ENCODE results near the gene FAM168B. TPM values are rescaled to one million over a fixed set of nuclear protein-coding genes. Genes with fewer than 3 reads are reported as not detected.
A peak's percentile ranks its signal among the peaks of the same experiment; 100 is the strongest.

The FAM168B gene
- polyA plus RNA-seq, 1 experiment, result 84.3 TPM

GRCh38 chr2:131056932-131057287 is 36.4 kb downstream of the FAM168B start:
- peak overlapping the region; percentile 48 for H3K27ac ChIP-seq (ENCODE audit: low read depth, low read length)
- DNase-seq (ENCODE audit: low read depth, low spot score), result no peak
- CTCF ChIA-PET, result no interaction called here
- no peaks in the 10 kb centered on the region for H3K27me3 ChIP-seq (ENCODE audit: control insufficient read depth, insufficient read depth, low read length)
- no peak overlapping the region for H3K4me3 ChIP-seq (ENCODE audit: low read depth, low read length)
- POLR2A ChIA-PET, result interaction anchor here (0.8 kb wide), 1 partner anchor 8 kb away, joined by 3 read pairs; no protein-coding TSS in a partner anchor
- no peaks in the 10 kb centered on the region for H3K9me3 ChIP-seq (ENCODE audit: control insufficient read depth, insufficient read depth, low read length)
- no peak for TF ChIP-seq CTCF (IDR thresholded peaks at IDR 0.05; ENCODE audit: low read depth, low read length)

DNA sequence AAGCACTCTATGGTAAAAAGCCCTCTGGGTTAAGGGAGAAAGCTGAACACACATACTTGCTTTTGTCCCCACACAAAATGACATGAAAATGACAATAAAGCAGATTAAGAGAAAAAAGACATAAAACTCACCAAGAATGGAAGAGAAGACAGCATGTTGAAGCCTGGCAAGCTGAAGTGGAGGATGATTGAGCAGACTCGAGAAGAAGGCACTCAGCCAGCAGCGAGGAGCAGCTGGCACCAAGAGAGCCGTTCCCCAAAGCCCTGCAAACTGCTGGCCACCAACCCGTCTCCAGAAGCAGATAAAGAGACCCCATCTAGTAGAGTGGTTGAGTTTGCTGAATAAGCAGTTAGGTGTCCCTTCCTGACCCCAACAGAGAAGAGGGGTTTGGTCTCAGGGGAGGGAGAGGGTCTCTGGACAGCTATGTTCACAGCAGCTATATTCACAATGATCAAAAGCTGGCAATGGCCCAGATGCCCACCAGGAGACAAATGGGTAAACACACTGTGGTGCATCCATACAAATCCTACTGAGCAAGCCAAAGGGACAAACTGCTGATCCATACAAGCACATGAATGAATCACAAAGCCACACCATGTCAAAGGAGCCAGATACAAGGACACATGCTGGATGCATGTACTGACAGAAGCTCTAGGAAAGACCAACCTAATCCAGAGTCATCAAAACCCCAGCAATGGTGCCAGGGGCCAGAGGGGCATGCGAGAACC is 36.9 kb downstream of the FAM168B start:
- H3K4me3 ChIP-seq (ENCODE audit: low read depth, low read length), result no peak overlapping the region
- ChIA-PET CTCF (no interaction called here), POLR2A (interaction anchor here (0.8 kb wide), 1 partner anchor 9 kb away, joined by 3 read pairs; no protein-coding TSS in a partner anchor)
- peak overlapping the region; percentile 48 for H3K27ac ChIP-seq (ENCODE audit: low read depth, low read length)
- DNase-seq (ENCODE audit: low read depth, low spot score), result no peak
- H3K9me3 ChIP-seq (ENCODE audit: control insufficient read depth, insufficient read depth, low read length), result no peaks in the 10 kb centered on the region
- no peaks in the 10 kb centered on the region for H3K27me3 ChIP-seq (ENCODE audit: control insufficient read depth, insufficient read depth, low read length)
- TF ChIP-seq CTCF (IDR thresholded peaks at IDR 0.05; ENCODE audit: low read depth, low read length), result no peak

DNA sequence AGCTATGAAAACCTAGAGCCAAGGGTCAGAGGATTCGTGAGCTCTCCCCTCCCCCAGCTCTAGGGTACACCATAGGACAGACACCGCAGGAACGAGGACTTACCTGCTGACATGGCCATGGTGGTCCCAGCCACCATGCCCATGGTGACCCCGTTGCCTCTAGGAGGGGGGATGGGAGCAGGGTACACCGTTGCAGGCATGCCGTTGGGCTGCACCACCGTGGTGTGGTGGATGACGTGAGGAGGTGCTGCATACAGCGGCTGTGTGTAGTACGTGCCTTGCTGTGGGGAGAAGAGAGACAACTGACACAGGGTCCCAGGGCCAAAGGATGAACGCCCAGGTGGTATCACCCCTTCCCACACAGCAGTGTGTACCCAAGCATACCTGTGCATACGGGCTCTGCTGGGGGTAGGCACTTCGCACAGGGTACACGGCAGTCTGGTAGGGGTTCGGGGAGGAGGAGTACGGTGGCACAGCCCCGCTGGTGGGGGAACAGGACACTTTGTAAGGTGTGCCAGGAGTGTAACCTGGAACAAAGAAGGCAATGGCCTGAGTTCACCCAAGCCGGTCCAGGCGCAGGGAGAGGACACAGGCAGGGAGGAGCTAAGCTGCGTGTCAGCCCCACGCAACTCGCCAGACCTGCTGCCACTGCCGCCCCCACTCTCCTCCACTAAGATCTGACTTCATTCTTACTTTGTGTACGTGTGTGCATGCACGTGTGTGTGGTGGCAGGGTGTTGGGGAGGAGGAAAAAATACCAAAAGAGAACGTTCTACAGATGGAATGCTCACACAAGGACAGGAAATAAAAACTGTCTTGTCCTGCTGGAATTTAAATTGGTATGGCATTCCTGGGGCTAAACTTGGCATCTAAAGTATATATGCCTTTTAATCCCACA is 37.8 kb downstream of the FAM168B start:
- no peaks in the 10 kb centered on the region for H3K9me3 ChIP-seq (ENCODE audit: control insufficient read depth, insufficient read depth, low read length)
- CTCF ChIA-PET, result no interaction called here
- POLR2A ChIA-PET, result no interaction called here
- H3K4me3 ChIP-seq (ENCODE audit: low read depth, low read length), result no peak overlapping the region
- no peak for TF ChIP-seq CTCF (IDR thresholded peaks at IDR 0.05; ENCODE audit: low read depth, low read length)
- peak overlapping the region; percentile 82 for H3K27ac ChIP-seq (ENCODE audit: low read depth, low read length)
- H3K27me3 ChIP-seq (ENCODE audit: control insufficient read depth, insufficient read depth, low read length), result no peaks in the 10 kb centered on the region
- peak; percentile 38 for DNase-seq (ENCODE audit: low read depth, low spot score)

GRCh38 chr2:131054488-131054887 is 38.8 kb downstream of the FAM168B start:
- CTCF ChIA-PET, result interaction anchor here (0.6 kb wide), 1 partner anchor 261 kb away, joined by 3 read pairs; no protein-coding TSS in a partner anchor
- Histone ChIP-seq H3K27ac (ENCODE audit: low read depth, low read length) (no peak overlapping the region), H3K27me3 (ENCODE audit: control insufficient read depth, insufficient read depth, low read length) (no peaks in the 10 kb centered on the region), H3K4me3 (ENCODE audit: low read depth, low read length) (no peak overlapping the region), H3K9me3 (ENCODE audit: control insufficient read depth, insufficient read depth, low read length) (no peaks in the 10 kb centered on the region)
- no peak for DNase-seq (ENCODE audit: low read depth, low spot score)
- no peak for TF ChIP-seq CTCF (IDR thresholded peaks at IDR 0.05; ENCODE audit: low read depth, low read length)
- POLR2A ChIA-PET, result no interaction called here
